IMR-90 (cell line): ENCODE data around the gene TJP3. TPM values are rescaled to one million over a fixed set of nuclear protein-coding genes. Genes with fewer than 3 reads are reported as not detected.

Source experiments
- ATAC-seq: fragments of 200-7000 bp; cut with Tn5 transposase; 2 replicates; pipeline ENCODE4 v1.9.1; 2020; ENCODE audit warnings: low read depth, mild to moderate bottlenecking, moderate library complexity
- BruUV-seq: library from RNA; stranded (reverse); fragments of 400-500 nt; replicated peaks from 2 replicates; lab custom pipeline; 2021; lab: Mats Ljungman, UMichigan
- CTCF ChIA-PET: fragments of 300-600 bp; formaldehyde crosslinking; extraction: SDS; loops from one replicate; lab custom pipeline; 2021; ENCODE audit warnings: antibody characterized with exemption; lab: Yijun Ruan, JAX
- POLR2A ChIA-PET: fragments of 300-600 bp; sonication (Branson Sonifier 250); formaldehyde crosslinking; loops from one replicate; lab custom pipeline; 2022; ENCODE audit warnings: antibody characterized with exemption; ENCODE audit not compliant: unreplicated experiment; lab: Charles Lee
- DNase-seq: peaks from one replicate; pipeline ENCODE4 v3.0.0; 2013
- H2AFZ ChIP-seq: replicated peaks from 2 replicates; pipeline ENCODE3; 2013; ENCODE audit warnings: low read length, mild to moderate bottlenecking; ENCODE audit not compliant: poor library complexity
- H2AK5ac ChIP-seq: 2 replicates; pipeline ENCODE4 v1.6.1; 2013; ENCODE audit warnings: low read depth, low read length, inconsistent platforms
- H2AK9ac ChIP-seq: replicated peaks from 2 replicates; pipeline ENCODE3; 2013; ENCODE audit warnings: mild to moderate bottlenecking, low read depth, low read length, moderate library complexity; ENCODE audit not compliant: poor library complexity
- H2BK120ac ChIP-seq: 2 replicates; pipeline ENCODE4 v1.6.1; 2013; ENCODE audit warnings: low read depth, low read length, inconsistent platforms
- H2BK15ac ChIP-seq: 3 replicates; pipeline ENCODE4 v1.6.1; 2013; ENCODE audit warnings: low read depth, low read length, inconsistent platforms
- H2BK20ac ChIP-seq: 2 replicates; pipeline ENCODE4 v1.6.1; 2013; ENCODE audit warnings: low read depth, mild to moderate bottlenecking, inconsistent platforms, low read length, moderate library complexity
- H2BK5ac ChIP-seq: 2 replicates; pipeline ENCODE4 v1.6.1; 2013; ENCODE audit warnings: mild to moderate bottlenecking, low read depth, low read length, inconsistent platforms; ENCODE audit not compliant: poor library complexity, severe bottlenecking
- H3K14ac ChIP-seq: replicated peaks from 2 replicates; pipeline ENCODE4 v1.6.1; 2013; ENCODE audit warnings: low read depth, low read length, inconsistent platforms
- H3K18ac ChIP-seq: 2 replicates; pipeline ENCODE4 v1.6.1; 2013; ENCODE audit warnings: low read depth, low read length, control low read depth
- H3K23ac ChIP-seq: 2 replicates; pipeline ENCODE4 v1.6.1; 2013; ENCODE audit warnings: low read depth, low read length, inconsistent platforms
- H3K27ac ChIP-seq: 2 replicates; pipeline ENCODE4 v1.5.1; 2013; ENCODE audit warnings: mild to moderate bottlenecking, control low read depth, low read length; ENCODE audit not compliant: insufficient read depth
- H3K27me3 ChIP-seq: 2 replicates; pipeline ENCODE4 v1.6.1; 2013; ENCODE audit warnings: low read length; ENCODE audit not compliant: control insufficient read depth, insufficient read depth
- H3K36me3 ChIP-seq: 2 replicates; pipeline ENCODE4 v1.6.1; 2013; ENCODE audit warnings: low read length, mixed read lengths; ENCODE audit not compliant: control insufficient read depth, insufficient read depth
- H3K4ac ChIP-seq: 2 replicates; pipeline ENCODE4 v1.6.1; 2013; ENCODE audit warnings: low read depth, low read length, inconsistent platforms
- H3K4me1 ChIP-seq: 2 replicates; pipeline ENCODE4 v1.6.1; 2013; ENCODE audit warnings: low read length, mixed read lengths; ENCODE audit not compliant: control insufficient read depth, insufficient read depth
- H3K4me2 ChIP-seq: 2 replicates; pipeline ENCODE4 v1.6.1; 2013; ENCODE audit warnings: low read depth, mild to moderate bottlenecking, control low read depth, low read length, moderate library complexity
- H3K4me3 ChIP-seq: 2 replicates; pipeline ENCODE4 v1.5.1; 2013; ENCODE audit warnings: low read depth, mild to moderate bottlenecking, control low read depth, low read length, moderate library complexity; ENCODE audit not compliant: insufficient read depth
- H3K56ac ChIP-seq: 2 replicates; pipeline ENCODE4 v1.6.1; 2013; ENCODE audit warnings: low read length, inconsistent platforms; ENCODE audit not compliant: insufficient read depth; ENCODE audit errors: extremely low read depth
- H3K79me1 ChIP-seq, 2 experiments: 2 replicates each; pipeline ENCODE4 v1.6.1; 2013; ENCODE audit warnings: low read length in 2 of 2, inconsistent platforms in 1 of 2, low read depth in 1 of 2
- H3K9ac ChIP-seq: 2 replicates; pipeline ENCODE4 v1.6.1; 2013; ENCODE audit warnings: low read depth, low read length, control low read depth
- H3K9me1 ChIP-seq: 2 replicates; pipeline ENCODE4 v1.6.1; 2013; ENCODE audit warnings: low read length, inconsistent platforms; ENCODE audit not compliant: insufficient read depth
- H3K9me3 ChIP-seq: 2 replicates; pipeline ENCODE4 v1.6.1; 2013; ENCODE audit warnings: low read length; ENCODE audit not compliant: control insufficient read depth, insufficient read depth
- H4K20me1 ChIP-seq: 2 replicates; pipeline ENCODE4 v1.6.1; 2013; ENCODE audit warnings: low read length, inconsistent platforms; ENCODE audit not compliant: insufficient read depth
- H4K5ac ChIP-seq: 2 replicates; pipeline ENCODE4 v1.6.1; 2013; ENCODE audit warnings: mild to moderate bottlenecking, low read depth, low read length, control low read depth
- H4K8ac ChIP-seq, 2 experiments: 2 replicates each; pipeline ENCODE4 v1.6.1; 2013; ENCODE audit warnings: low read depth in 2 of 2, low read length in 2 of 2, control low read depth in 1 of 2, inconsistent platforms in 1 of 2
- H4K91ac ChIP-seq: 2 replicates; pipeline ENCODE4 v1.6.1; 2013; ENCODE audit warnings: low read depth, low read length, inconsistent platforms; ENCODE audit not compliant: insufficient read depth
- CEBPB ChIP-seq: IDR thresholded peaks from 2 replicates; pipeline ENCODE4 v1.6.1; 2012; ENCODE audit warnings: low read depth, low read length, improper control_type of control experiment
- CHD1 ChIP-seq: IDR thresholded peaks from 2 replicates; pipeline ENCODE4 v1.6.1; 2012; ENCODE audit warnings: low read depth, low read length, improper control_type of control experiment
- MAFK ChIP-seq: IDR thresholded peaks from 2 replicates; pipeline ENCODE4 v1.6.1; 2012; ENCODE audit warnings: low read depth, low read length, improper control_type of control experiment
- MAZ ChIP-seq: IDR thresholded peaks from 2 replicates; pipeline ENCODE4 v1.6.1; 2012; ENCODE audit warnings: low read depth, mild to moderate bottlenecking, low read length, improper control_type of control experiment, moderate library complexity, borderline replicate concordance
- MXI1 ChIP-seq: IDR thresholded peaks from 2 replicates; pipeline ENCODE4 v1.6.1; 2012; ENCODE audit warnings: low read depth, mild to moderate bottlenecking, low read length, moderate library complexity, borderline replicate concordance
- RAD21 ChIP-seq: IDR thresholded peaks from 2 replicates; pipeline ENCODE4 v1.6.1; 2012; ENCODE audit warnings: low read length, improper control_type of control experiment
- RCOR1 ChIP-seq: IDR thresholded peaks from 2 replicates; pipeline ENCODE4 v1.6.1; 2012; ENCODE audit warnings: mild to moderate bottlenecking, low read length, improper control_type of control experiment; ENCODE audit not compliant: insufficient replicate concordance
- RFX5 ChIP-seq: IDR thresholded peaks from 2 replicates; pipeline ENCODE4 v1.8.0; 2012; ENCODE audit warnings: low read depth, mild to moderate bottlenecking, low read length, moderate library complexity
- SMC3 ChIP-seq: fragments of 150-350 bp; IDR thresholded peaks from 2 replicates; pipeline ENCODE4 v1.6.1; 2016; ENCODE audit warnings: low read depth, mild to moderate bottlenecking, antibody characterized with exemption, low read length, moderate library complexity
- WGBS, 2 experiments: methylation state at CpG; one replicate each; pipeline versions ENCODE4 v1.1.5 to v1.1.7; 2013; ENCODE audit warnings: missing lambda C conversion rate in 2 of 2; ENCODE audit not compliant: insufficient read length in 1 of 2; ENCODE audit errors: extremely low coverage in 2 of 2; 5-methylcytosine and 5-hydroxymethylcytosine counted together
- dilution Hi-C: fragments of 300-500 bp; cut with HindIII; formaldehyde crosslinking; loops from one replicate; pipeline ENCODE4 v1.14.3; 2018; ENCODE audit warnings: low sequenced_read_pairs; ENCODE audit not compliant: unreplicated experiment
- in situ Hi-C: fragments of 300-500 bp; cut with MboI; formaldehyde crosslinking; loops from 3 replicates; pipeline ENCODE4 v1.14.3; 2019; ENCODE audit warnings: low sequenced_read_pairs, inconsistent platforms, mixed read lengths
- intact Hi-C: fragments of 100-400 bp; cut with micrococcal nuclease; formaldehyde crosslinking; loops from 2 replicates; pipeline ENCODE4 v1.10.0; 2022
- polyA plus RNA-seq, 3 experiments: library from polyadenylated mRNA; depleted of rRNA; stranded (reverse); fragments of >200 nt; gene quantifications; 2 replicates each; pipeline ENCODE4 v1.2.3, GENCODE V29; 2012; ENCODE audit warnings: low replicate concordance in 1 of 3
- total RNA-seq: library from RNA; depleted of rRNA; stranded (reverse); fragments of >200 nt; gene quantifications from 2 replicates; pipeline ENCODE4 v1.2.3, GENCODE V29; 2012
- TF ChIP-seq, protein P1 (sequence below): fragments of 150-350 bp; IDR thresholded peaks from 2 replicates; pipeline ENCODE4 v1.6.1; 2017; ENCODE audit warnings: mild to moderate bottlenecking, antibody characterized with exemption, low read length, low read depth
- TF ChIP-seq, protein P2 (sequence below): conservative IDR thresholded peaks from 2 replicates; pipeline ENCODE4 v1.5.1; 2012; ENCODE audit warnings: mild to moderate bottlenecking, low read depth, low read length, improper control_type of control experiment
- TF ChIP-seq, protein P3 (sequence below): fragments of 150-350 bp; IDR thresholded peaks from 2 replicates; pipeline ENCODE4 v1.6.1; 2016; ENCODE audit warnings: low read depth, mild to moderate bottlenecking, low read length, moderate library complexity, borderline replicate concordance

The TJP3 gene
- total and polyA plus RNA-seq, 2 of the 4 experiments (the other 2 are of a cell fraction): not detected

DNA sequence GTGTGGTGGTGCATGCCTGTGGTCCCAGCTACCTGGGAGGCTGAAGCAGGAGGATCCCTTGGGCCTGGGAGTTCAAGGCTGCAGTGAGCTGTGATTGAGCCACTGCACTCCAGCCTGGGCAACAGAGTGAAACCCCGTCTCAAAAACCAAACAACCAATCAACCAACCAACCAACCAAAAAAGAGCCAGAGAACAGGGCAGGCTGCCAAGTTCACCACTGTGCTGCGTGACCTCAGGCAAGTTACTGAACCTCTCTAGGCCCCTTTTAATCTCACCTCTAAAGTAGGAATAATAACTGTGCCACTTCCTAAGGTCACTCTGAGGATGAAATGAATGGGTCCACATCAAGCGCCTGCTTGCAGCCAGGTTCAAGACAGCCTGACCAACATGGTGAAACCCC is 16.9 kb downstream of the TJP3 start:
- ChIA-PET POLR2A (no interaction called here), CTCF (interaction anchor here (0.6 kb wide), 1 partner anchor 260 kb away, joined by 3 read pairs; the partner anchor contains the start of gene EEF2)
- no peaks in the 10 kb centered on the region for H3K4me1 ChIP-seq
- no peak overlapping the region for H3K56ac ChIP-seq
- no peak overlapping the region for H2AFZ ChIP-seq
- H3K23ac ChIP-seq: no peak overlapping the region
- H4K8ac ChIP-seq: no peak overlapping the region
- no TSS peak for BruUV-seq
- no peak overlapping the region for H3K4me3 ChIP-seq
- H3K4me2 ChIP-seq: no peak overlapping the region
- no peak overlapping the region for H3K18ac ChIP-seq
- H4K5ac ChIP-seq: no peak overlapping the region
- no peaks in the 10 kb centered on the region for H3K9me1 ChIP-seq
- H3K79me1 ChIP-seq: no peaks in the 10 kb centered on the region
- WGBS, 2 experiments: no CpG with 5 or more reads among the region's 3 CpGs
- ATAC-seq: no peak
- H2BK120ac ChIP-seq: no peak overlapping the region
- H2BK5ac ChIP-seq: no peak overlapping the region
- H3K9ac ChIP-seq: no peak overlapping the region
- TF ChIP-seq, protein P1, sequence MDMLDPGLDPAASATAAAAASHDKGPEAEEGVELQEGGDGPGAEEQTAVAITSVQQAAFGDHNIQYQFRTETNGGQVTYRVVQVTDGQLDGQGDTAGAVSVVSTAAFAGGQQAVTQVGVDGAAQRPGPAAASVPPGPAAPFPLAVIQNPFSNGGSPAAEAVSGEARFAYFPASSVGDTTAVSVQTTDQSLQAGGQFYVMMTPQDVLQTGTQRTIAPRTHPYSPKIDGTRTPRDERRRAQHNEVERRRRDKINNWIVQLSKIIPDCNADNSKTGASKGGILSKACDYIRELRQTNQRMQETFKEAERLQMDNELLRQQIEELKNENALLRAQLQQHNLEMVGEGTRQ: no peak
- TF ChIP-seq CHD1 (no peak), SMC3 (no peak), RFX5 (no peak), MAZ (no peak), CEBPB (no peak), RAD21 (no peak), RCOR1 (no peak), MAFK (no peak), MXI1 (no peak)
- TF ChIP-seq, protein P2, sequence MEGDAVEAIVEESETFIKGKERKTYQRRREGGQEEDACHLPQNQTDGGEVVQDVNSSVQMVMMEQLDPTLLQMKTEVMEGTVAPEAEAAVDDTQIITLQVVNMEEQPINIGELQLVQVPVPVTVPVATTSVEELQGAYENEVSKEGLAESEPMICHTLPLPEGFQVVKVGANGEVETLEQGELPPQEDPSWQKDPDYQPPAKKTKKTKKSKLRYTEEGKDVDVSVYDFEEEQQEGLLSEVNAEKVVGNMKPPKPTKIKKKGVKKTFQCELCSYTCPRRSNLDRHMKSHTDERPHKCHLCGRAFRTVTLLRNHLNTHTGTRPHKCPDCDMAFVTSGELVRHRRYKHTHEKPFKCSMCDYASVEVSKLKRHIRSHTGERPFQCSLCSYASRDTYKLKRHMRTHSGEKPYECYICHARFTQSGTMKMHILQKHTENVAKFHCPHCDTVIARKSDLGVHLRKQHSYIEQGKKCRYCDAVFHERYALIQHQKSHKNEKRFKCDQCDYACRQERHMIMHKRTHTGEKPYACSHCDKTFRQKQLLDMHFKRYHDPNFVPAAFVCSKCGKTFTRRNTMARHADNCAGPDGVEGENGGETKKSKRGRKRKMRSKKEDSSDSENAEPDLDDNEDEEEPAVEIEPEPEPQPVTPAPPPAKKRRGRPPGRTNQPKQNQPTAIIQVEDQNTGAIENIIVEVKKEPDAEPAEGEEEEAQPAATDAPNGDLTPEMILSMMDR: no peak
- TF ChIP-seq, protein P3, sequence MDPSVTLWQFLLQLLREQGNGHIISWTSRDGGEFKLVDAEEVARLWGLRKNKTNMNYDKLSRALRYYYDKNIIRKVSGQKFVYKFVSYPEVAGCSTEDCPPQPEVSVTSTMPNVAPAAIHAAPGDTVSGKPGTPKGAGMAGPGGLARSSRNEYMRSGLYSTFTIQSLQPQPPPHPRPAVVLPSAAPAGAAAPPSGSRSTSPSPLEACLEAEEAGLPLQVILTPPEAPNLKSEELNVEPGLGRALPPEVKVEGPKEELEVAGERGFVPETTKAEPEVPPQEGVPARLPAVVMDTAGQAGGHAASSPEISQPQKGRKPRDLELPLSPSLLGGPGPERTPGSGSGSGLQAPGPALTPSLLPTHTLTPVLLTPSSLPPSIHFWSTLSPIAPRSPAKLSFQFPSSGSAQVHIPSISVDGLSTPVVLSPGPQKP: no peak
- H4K91ac ChIP-seq: no peak overlapping the region
- no peak overlapping the region for H2BK15ac ChIP-seq
- peaks cover 33% of the 10 kb centered on the region for H3K27me3 ChIP-seq
- H3K27ac ChIP-seq: no peak overlapping the region
- intact Hi-C loops: no loop called here
- DNase-seq: no peak
- H3K4ac ChIP-seq: no peak overlapping the region
- no peak overlapping the region for H3K14ac ChIP-seq
- H3K36me3 ChIP-seq: no peaks in the 10 kb centered on the region
- dilution Hi-C loops: no loop called here
- no peaks in the 10 kb centered on the region for H3K9me3 ChIP-seq
- no peaks in the 10 kb centered on the region for H4K20me1 ChIP-seq
- no peak overlapping the region for H2AK9ac ChIP-seq
- in situ Hi-C loops: no loop called here
- no peak overlapping the region for H2BK20ac ChIP-seq
- H2AK5ac ChIP-seq: no peak overlapping the region
